Measurements from ENCODE around the gene ERICH2.

GRCh38 chr2:170818036-170818751 lies 48.0 kb downstream of the ERICH2 start:
- TF ChIP-seq REST (IDR thresholded peaks at IDR 0.05; ENCODE audit: insufficient read depth in 1 of 2, low read depth in 2 of 2, low read length in 1 of 2) = no peak
- TF ChIP-seq CTCF (IDR thresholded peaks at IDR 0.05) = no peak
